Lung (tissue), 12 donors: ENCODE measurements around the gene KCTD16. TPM values are rescaled to one million over a fixed set of nuclear protein-coding genes. Genes with fewer than 3 reads are reported as not detected.

ENCODE experiments used
- ATAC-seq: fragments of 200-7000 bp; cut with Tn5 transposase; one replicate; pipeline ENCODE4 v1.9.1; 2020; ENCODE audit warnings: moderate number of reproducible peaks; ENCODE audit not compliant: insufficient read depth, low FRiP score
- DNase-seq, 3 donors: peaks; one replicate each; pipeline ENCODE4 v3.0.0-alpha.2; 2013 to 2017
- H3K27ac ChIP-seq, 2 donors: one replicate each; pipeline ENCODE4 v1.5.1; 2013; ENCODE audit warnings: mild to moderate bottlenecking in 2 of 2, moderate library complexity in 2 of 2, control low read depth in 1 of 2, inconsistent platforms in 1 of 2, low read depth in 1 of 2, low read length in 1 of 2
- H3K27me3 ChIP-seq, 3 donors: one replicate each; pipeline ENCODE4 v1.5.1; 2013; ENCODE audit warnings: low read length in 2 of 3; ENCODE audit not compliant: control insufficient read depth in 3 of 3, insufficient read depth in 3 of 3
- H3K36me3 ChIP-seq, 4 donors: one replicate each; pipeline ENCODE4 v1.5.1; 2013; ENCODE audit warnings: low read length in 4 of 4, mild to moderate bottlenecking in 1 of 4, moderate library complexity in 1 of 4; ENCODE audit not compliant: control insufficient read depth in 4 of 4, insufficient read depth in 4 of 4
- H3K4me1 ChIP-seq, 5 donors: one replicate each; pipeline ENCODE4 v1.5.1; 2013; ENCODE audit warnings: low read length in 5 of 5, mild to moderate bottlenecking in 2 of 5, moderate library complexity in 1 of 5; ENCODE audit not compliant: control insufficient read depth in 5 of 5, insufficient read depth in 5 of 5
- H3K4me3 ChIP-seq: one replicate; pipeline ENCODE4 v1.5.1; 2013; ENCODE audit warnings: mild to moderate bottlenecking, control low read depth, moderate library complexity
- H3K9ac ChIP-seq, 2 donors: one replicate each; pipeline ENCODE4 v1.5.1; 2013; ENCODE audit warnings: low read length in 2 of 2, control low read depth in 1 of 2; ENCODE audit not compliant: insufficient read depth in 1 of 2
- H3K9me3 ChIP-seq, 4 donors: one replicate each; pipeline ENCODE4 v1.5.1; 2013; ENCODE audit warnings: low read length in 3 of 4, mild to moderate bottlenecking in 1 of 4, moderate library complexity in 1 of 4; ENCODE audit not compliant: control insufficient read depth in 4 of 4, insufficient read depth in 3 of 4
- WGBS, 2 donors: extraction: QIAGEN DNeasy Blood & Tissue Kit; methylation state at CpG; one replicate each; pipeline ENCODE4 v1.1.7; 2013; 5-methylcytosine and 5-hydroxymethylcytosine counted together
- polyA plus RNA-seq, 2 donors: library from polyadenylated mRNA; stranded (reverse); fragments of 200-250 nt; gene quantifications; one replicate each; pipeline ENCODE4 v1.2.1, GENCODE V29; 2013
- total RNA-seq, 2 donors: library from RNA; depleted of rRNA in 1 of 2; stranded (reverse); fragments of >200 nt in 1 of 2; gene quantifications; one replicate each; pipeline ENCODE4 v1.2.1, GENCODE V29; 2014 to 2021
- TF ChIP-seq, protein P1 (sequence below): IDR thresholded peaks from 2 replicates; pipeline ENCODE4 v1.5.1; 2012; ENCODE audit warnings: mild to moderate bottlenecking; ENCODE audit errors: control extremely low read depth, extremely low read depth
- donor health status: control.
- donor health status: control.
- donor health status: Bipolar disorder and iron deficiency.
- donor health status: healthy.
- donor health status: DM: yes; HTN: yes; CAD: no.

The KCTD16 gene
- total and polyA plus RNA-seq, 4 donors: 0.07 to 0.63 (median 0.27) TPM

DNA sequence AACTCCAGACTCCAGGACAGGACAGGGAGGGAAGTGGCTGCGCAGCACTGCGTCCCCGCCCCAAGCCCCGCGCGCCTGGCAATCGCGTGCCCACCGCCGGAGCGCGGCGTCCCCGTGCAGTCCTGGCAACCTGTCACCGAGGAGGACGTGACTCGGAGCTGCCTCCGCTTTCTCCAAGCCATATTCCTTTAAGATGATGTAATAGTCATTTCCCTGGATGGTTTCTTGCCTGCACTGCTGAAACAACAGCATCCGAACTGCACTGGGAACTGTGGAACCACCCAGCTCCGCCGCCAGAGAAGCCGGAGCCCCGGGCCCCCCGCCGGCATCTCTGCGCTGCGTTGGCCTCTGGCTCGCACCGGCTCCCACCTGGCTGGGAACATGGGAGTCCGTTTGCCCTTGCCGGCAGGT is 34.5 kb downstream of the KCTD16 start:
- H3K27ac ChIP-seq: no peak overlapping the region
- no peak for ATAC-seq
- DNase-seq: peak; percentile 31 to 63 (median 41)
- peaks cover 0 to 54% (median 25%) of the 10 kb centered on the region in 3 donors for H3K27me3 ChIP-seq
- TF ChIP-seq, protein P1, sequence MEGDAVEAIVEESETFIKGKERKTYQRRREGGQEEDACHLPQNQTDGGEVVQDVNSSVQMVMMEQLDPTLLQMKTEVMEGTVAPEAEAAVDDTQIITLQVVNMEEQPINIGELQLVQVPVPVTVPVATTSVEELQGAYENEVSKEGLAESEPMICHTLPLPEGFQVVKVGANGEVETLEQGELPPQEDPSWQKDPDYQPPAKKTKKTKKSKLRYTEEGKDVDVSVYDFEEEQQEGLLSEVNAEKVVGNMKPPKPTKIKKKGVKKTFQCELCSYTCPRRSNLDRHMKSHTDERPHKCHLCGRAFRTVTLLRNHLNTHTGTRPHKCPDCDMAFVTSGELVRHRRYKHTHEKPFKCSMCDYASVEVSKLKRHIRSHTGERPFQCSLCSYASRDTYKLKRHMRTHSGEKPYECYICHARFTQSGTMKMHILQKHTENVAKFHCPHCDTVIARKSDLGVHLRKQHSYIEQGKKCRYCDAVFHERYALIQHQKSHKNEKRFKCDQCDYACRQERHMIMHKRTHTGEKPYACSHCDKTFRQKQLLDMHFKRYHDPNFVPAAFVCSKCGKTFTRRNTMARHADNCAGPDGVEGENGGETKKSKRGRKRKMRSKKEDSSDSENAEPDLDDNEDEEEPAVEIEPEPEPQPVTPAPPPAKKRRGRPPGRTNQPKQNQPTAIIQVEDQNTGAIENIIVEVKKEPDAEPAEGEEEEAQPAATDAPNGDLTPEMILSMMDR: no peak
- H3K4me3 ChIP-seq: peak overlapping the region; percentile 13
- no peak overlapping the region for H3K9ac ChIP-seq
- WGBS, 2 donors: 0 to 1% methylated on average over 31 of the region's 31 CpGs
- H3K9me3 ChIP-seq: no peaks in the 10 kb centered on the region
- peaks cover 0 to 18% (median 2%) of the 10 kb centered on the region in 5 donors for H3K4me1 ChIP-seq
- H3K36me3 ChIP-seq: no peaks in the 10 kb centered on the region

- no peak for ATAC-seq
- no peaks in the 10 kb centered on the region for H3K9me3 ChIP-seq
- no peaks in the 10 kb centered on the region for H3K36me3 ChIP-seq
- H3K27ac ChIP-seq: no peak overlapping the region
- WGBS, 2 donors: 66 to 74% methylated on average over 2 of the region's 2 CpGs
- H3K9ac ChIP-seq: no peak overlapping the region
- H3K4me3 ChIP-seq: no peak overlapping the region
- DNase-seq: no peak
- TF ChIP-seq, protein P1: no peak
- peaks cover 0 to 53% (median 28%) of the 10 kb centered on the region in 3 donors for H3K27me3 ChIP-seq
- H3K4me1 ChIP-seq: peaks cover 0 to 18% (median 2%) of the 10 kb centered on the region in 5 donors
These were observed 35.5 kb downstream of the KCTD16 start for GRCh38 chr5:144206141-144206540.

- H3K9me3 ChIP-seq: no peaks in the 10 kb centered on the region
- H3K9ac ChIP-seq: no peak overlapping the region
- TF ChIP-seq, protein P1: no peak
- H3K36me3 ChIP-seq: no peaks in the 10 kb centered on the region
- DNase-seq (no peak), ATAC-seq (no peak)
- no peak overlapping the region for H3K4me3 ChIP-seq
- no peak overlapping the region for H3K27ac ChIP-seq
- peaks cover 0 to 9% (median 0%) of the 10 kb centered on the region in 5 donors for H3K4me1 ChIP-seq
- H3K27me3 ChIP-seq: peaks cover 0 to 49% (median 28%) of the 10 kb centered on the region in 3 donors
These were observed 37.3 kb downstream of the KCTD16 start for GRCh38 chr5:144207875-144208444.

- no peaks in the 10 kb centered on the region for H3K36me3 ChIP-seq
- peaks cover 0 to 46% (median 28%) of the 10 kb centered on the region in 3 donors for H3K27me3 ChIP-seq
- no peak overlapping the region for H3K9ac ChIP-seq
- H3K4me3 ChIP-seq: no peak overlapping the region
- ATAC-seq (no peak), DNase-seq (no peak)
- TF ChIP-seq, protein P1: no peak
- peaks cover 0 to 9% (median 0%) of the 10 kb centered on the region in 5 donors for H3K4me1 ChIP-seq
- H3K27ac ChIP-seq: no peak overlapping the region
- 72 to 76% methylated on average over 4 of the region's 4 CpGs for WGBS, 2 donors
- no peaks in the 10 kb centered on the region for H3K9me3 ChIP-seq
These were observed 38.7 kb downstream of the KCTD16 start for GRCh38 chr5:144209361-144209760.
